ENCODE measurements around the gene PLEKHH3.
"Not testable (repeated sequence)": the region's sequence is repeated elsewhere in the genome, so short reads cannot be mapped to it uniquely, and the experiment has no call there.

Gene PLEKHH3

DNA sequence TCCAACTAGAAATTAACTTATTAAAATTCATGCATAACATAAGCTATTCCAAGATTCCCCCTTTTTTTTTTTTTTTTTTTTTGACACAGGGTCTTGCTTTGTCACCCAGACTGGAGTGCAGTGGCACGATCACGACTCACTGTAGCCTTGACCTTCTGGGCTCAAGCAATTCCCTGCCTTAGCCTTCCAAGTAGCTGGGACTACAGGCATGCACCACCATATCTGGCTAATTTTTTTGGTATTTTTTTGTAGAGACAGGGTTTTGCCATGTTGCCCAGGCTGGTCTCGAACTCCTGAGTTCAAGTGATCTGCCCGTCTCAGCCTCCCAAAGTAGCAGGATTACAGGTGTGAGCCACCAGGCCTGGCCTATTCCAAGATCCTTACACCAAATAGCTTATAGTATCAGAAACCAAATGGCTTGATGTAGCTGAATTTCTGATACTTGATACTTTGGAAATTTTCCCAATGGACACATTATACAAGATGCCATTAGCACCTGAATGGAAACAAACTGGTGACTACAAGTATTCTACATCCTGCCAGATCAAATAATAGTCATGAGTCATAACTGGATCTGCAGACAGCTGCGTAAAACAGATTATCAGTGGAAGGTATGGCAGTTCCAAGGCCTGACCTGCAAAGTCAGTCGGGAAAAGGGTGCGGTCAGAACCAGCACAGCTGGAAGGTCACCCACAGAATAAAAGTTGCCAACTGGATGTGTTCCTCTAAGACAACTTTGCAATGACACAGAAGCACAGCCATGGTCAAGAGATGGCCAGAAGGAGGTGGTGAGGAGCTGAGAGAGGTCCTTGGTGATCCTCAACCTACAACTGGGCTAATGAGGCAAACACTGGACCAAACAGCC is 52.8 kb downstream of the PLEKHH3 start:
- H3K27me3 ChIP-seq = no peaks in the 10 kb centered on the region
- peaks cover 7% of the 10 kb centered on the region for H3K4me1 ChIP-seq
- H3K4me3 ChIP-seq (ENCODE audit: low read depth, low read length) = no peak overlapping the region
- TF ChIP-seq, protein P1, sequence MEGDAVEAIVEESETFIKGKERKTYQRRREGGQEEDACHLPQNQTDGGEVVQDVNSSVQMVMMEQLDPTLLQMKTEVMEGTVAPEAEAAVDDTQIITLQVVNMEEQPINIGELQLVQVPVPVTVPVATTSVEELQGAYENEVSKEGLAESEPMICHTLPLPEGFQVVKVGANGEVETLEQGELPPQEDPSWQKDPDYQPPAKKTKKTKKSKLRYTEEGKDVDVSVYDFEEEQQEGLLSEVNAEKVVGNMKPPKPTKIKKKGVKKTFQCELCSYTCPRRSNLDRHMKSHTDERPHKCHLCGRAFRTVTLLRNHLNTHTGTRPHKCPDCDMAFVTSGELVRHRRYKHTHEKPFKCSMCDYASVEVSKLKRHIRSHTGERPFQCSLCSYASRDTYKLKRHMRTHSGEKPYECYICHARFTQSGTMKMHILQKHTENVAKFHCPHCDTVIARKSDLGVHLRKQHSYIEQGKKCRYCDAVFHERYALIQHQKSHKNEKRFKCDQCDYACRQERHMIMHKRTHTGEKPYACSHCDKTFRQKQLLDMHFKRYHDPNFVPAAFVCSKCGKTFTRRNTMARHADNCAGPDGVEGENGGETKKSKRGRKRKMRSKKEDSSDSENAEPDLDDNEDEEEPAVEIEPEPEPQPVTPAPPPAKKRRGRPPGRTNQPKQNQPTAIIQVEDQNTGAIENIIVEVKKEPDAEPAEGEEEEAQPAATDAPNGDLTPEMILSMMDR (IDR thresholded peaks at IDR 0.05; ENCODE audit: low read depth, low read length) = peak; percentile 10; the same call in 1 of the 2 replicates
- no peaks in the 10 kb centered on the region for H3K36me3 ChIP-seq
- DNase-seq = no peak
- no peaks in the 10 kb centered on the region for H3K9me3 ChIP-seq

DNA sequence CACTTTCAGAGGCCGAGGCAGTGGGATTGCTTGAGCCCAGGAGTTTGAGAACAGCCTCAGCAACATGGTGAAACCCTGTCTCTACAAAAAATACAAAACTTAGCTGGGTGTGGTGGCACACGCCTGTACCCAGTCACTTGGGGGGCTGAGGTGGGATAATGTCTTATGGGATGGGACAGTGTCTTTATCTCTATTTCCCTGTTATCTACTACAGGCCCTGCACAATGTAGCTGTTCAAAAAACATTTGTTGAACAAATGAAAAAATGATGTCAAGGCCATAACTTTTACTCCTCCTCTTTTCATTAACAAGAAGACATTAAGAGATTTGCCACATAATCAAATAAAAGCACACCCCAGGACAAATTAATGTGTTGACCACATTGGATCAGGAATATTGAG is 53.5 kb downstream of the PLEKHH3 start:
- no peak for DNase-seq
- Histone ChIP-seq H3K4me3 (ENCODE audit: low read depth, low read length) (no peak overlapping the region), H3K9me3 (no peaks in the 10 kb centered on the region), H3K36me3 (no peaks in the 10 kb centered on the region), H3K27me3 (no peaks in the 10 kb centered on the region), H3K4me1 (peaks cover 10% of the 10 kb centered on the region)
- TF ChIP-seq, protein P1 (IDR thresholded peaks at IDR 0.05; ENCODE audit: low read depth, low read length) = no peak

DNA sequence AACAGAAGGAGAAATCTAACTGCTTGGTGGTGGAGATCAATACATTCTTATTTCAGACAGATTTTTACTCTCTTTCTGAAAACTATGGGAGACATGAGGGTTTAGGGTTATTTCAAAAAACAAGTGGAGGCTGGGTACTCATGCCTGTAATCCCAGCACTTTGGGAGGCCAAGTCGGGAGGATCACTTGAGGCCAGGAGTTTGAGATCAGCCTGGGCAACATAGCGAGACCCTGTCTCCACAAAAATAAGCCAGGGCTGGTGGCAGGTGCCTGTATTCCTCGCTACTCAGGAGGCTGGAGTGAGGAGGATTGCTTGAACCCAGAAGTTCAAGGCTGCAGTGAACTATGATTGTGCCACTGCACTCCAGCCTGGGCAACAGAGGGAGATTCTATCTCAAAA is 54.8 kb downstream of the PLEKHH3 start:
- not testable (repeated sequence) for H3K36me3 ChIP-seq; DNase-seq; H3K27me3 ChIP-seq; H3K9me3 ChIP-seq; H3K4me3 ChIP-seq (ENCODE audit: low read depth, low read length)
- peaks cover 16% of the 10 kb centered on the region for H3K4me1 ChIP-seq

DNA sequence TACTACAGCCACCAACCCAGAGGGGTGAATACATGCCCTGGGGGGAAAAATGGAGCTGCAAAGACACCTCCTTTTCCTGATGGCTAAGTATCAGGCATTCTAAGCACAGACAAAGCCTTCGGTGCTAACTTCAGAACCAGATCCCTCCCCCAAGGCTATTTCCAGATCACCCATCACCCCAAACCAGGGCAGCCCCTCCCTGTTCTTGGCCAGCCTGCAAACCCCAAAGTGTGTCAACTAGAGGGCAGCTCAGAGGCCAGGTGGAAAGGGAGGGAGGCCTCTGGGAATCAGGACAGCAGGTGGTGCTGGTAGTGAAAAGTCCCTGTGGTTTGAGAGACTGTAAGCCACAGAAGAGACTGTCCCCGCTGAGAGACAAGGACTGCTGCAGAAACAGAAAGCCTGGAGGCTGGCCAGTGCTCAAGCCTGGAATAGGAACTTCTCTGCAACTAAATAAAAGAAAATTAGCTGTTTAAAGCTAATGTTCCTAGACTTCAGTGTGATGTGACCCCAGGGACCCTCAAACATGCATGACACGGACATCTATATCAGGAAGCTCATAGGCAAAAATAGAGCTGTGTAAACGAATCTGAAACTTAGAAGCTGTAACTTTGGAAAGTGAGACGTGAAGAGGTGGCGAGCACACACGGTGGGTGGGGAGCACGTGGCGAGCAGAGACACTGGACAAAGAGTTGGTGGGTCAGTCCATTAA is 58.2 kb downstream of the PLEKHH3 start:
- TF ChIP-seq, protein P1 (IDR thresholded peaks at IDR 0.05; ENCODE audit: low read depth, low read length) = peak; percentile 64
- Histone ChIP-seq H3K4me1 (peaks cover 11% of the 10 kb centered on the region), H3K36me3 (peaks cover 17% of the 10 kb centered on the region), H3K4me3 (ENCODE audit: low read depth, low read length) (no peak overlapping the region), H3K9me3 (no peaks in the 10 kb centered on the region), H3K27me3 (no peaks in the 10 kb centered on the region)
- DNase-seq = peak; percentile 61

DNA sequence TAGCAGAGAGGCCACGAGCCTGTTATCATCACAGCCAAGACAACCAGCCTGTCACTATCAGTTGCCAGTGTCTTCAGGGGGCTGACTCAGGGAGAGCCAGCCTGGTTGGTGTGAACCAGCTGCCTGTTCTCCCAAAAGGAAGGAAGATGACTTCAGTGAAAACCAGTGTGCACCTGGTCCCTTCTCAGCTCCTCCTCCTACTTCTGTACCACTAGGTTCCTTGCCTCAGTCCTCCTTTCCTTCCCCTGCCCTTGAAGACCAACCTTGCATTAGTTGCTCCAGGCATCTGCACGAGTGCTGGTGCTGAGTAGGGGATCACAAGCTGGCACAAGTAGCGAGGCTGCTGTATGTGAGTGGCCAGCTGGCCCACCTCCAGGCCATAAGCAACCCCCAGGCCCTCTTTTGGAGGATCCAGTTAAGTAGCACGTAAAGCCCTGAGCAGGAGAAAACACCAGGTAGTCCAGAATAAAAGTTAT is 58.8 kb downstream of the PLEKHH3 start:
- peaks cover 23% of the 10 kb centered on the region for H3K36me3 ChIP-seq
- TF ChIP-seq, protein P1 (IDR thresholded peaks at IDR 0.05; ENCODE audit: low read depth, low read length) = no peak
- no peak overlapping the region for H3K4me3 ChIP-seq (ENCODE audit: low read depth, low read length)
- H3K9me3 ChIP-seq = no peaks in the 10 kb centered on the region
- peak; percentile 56 for DNase-seq
- H3K4me1 ChIP-seq = peaks cover 11% of the 10 kb centered on the region
- no peaks in the 10 kb centered on the region for H3K27me3 ChIP-seq
